ENCODE data around the gene TAS2R31.
"Not testable (repeated sequence)": the region's sequence is repeated elsewhere in the genome, so short reads cannot be mapped to it uniquely, and the experiment has no call there.

TAS2R31 gene

GRCh38 chr12:11049806-11050531 is 18.8 kb upstream of the TAS2R31 start:
- peaks cover 15% of the 10 kb centered on the region for H3K36me3 ChIP-seq (ENCODE audit: insufficient read depth, low read depth, low read length)
- H3K4me1 ChIP-seq (ENCODE audit: insufficient read depth, low read length); H3K27ac ChIP-seq (ENCODE audit: low read length); H3K4me3 ChIP-seq (ENCODE audit: low read length); H3K9ac ChIP-seq (ENCODE audit: low read depth, low read length); H3K27me3 ChIP-seq (ENCODE audit: insufficient read depth, low read length): not testable (repeated sequence)
- H3K9me3 ChIP-seq (ENCODE audit: insufficient read depth, low read depth, low read length) = peaks cover 21% of the 10 kb centered on the region

- not testable (repeated sequence) for H3K9ac ChIP-seq (ENCODE audit: low read depth, low read length); H3K4me1 ChIP-seq (ENCODE audit: insufficient read depth, low read length); H3K27me3 ChIP-seq (ENCODE audit: insufficient read depth, low read length); H3K36me3 ChIP-seq (ENCODE audit: insufficient read depth, low read depth, low read length); H3K4me3 ChIP-seq (ENCODE audit: low read length); H3K9me3 ChIP-seq (ENCODE audit: insufficient read depth, low read depth, low read length); H3K27ac ChIP-seq (ENCODE audit: low read length)
These were observed 10.2 kb upstream of the TAS2R31 start for GRCh38 chr12:11041366-11041765.

GRCh38 chr12:11040162-11040561 is 9.0 kb upstream of the TAS2R31 start:
- Histone ChIP-seq H3K27me3 (ENCODE audit: insufficient read depth, low read length) (no peaks in the 10 kb centered on the region), H3K9ac (ENCODE audit: low read depth, low read length) (no peak overlapping the region), H3K27ac (ENCODE audit: low read length) (no peak overlapping the region), H3K4me1 (ENCODE audit: insufficient read depth, low read length) (no peaks in the 10 kb centered on the region), H3K36me3 (ENCODE audit: insufficient read depth, low read depth, low read length) (no peaks in the 10 kb centered on the region), H3K4me3 (ENCODE audit: low read length) (no peak overlapping the region), H3K9me3 (ENCODE audit: insufficient read depth, low read depth, low read length) (no peaks in the 10 kb centered on the region)

- no peaks in the 10 kb centered on the region for H3K27me3 ChIP-seq (ENCODE audit: insufficient read depth, low read length)
- H3K4me1 ChIP-seq (ENCODE audit: insufficient read depth, low read length) = no peaks in the 10 kb centered on the region
- no peak overlapping the region for H3K27ac ChIP-seq (ENCODE audit: low read length)
- no peak overlapping the region for H3K9ac ChIP-seq (ENCODE audit: low read depth, low read length)
- no peak overlapping the region for H3K4me3 ChIP-seq (ENCODE audit: low read length)
- no peaks in the 10 kb centered on the region for H3K9me3 ChIP-seq (ENCODE audit: insufficient read depth, low read depth, low read length)
- no peaks in the 10 kb centered on the region for H3K36me3 ChIP-seq (ENCODE audit: insufficient read depth, low read depth, low read length)
These were observed 8.0 kb upstream of the TAS2R31 start for GRCh38 chr12:11039171-11039570.

- not testable (repeated sequence) for H3K9me3 ChIP-seq (ENCODE audit: insufficient read depth, low read depth, low read length); H3K27me3 ChIP-seq (ENCODE audit: insufficient read depth, low read length); H3K27ac ChIP-seq (ENCODE audit: low read length); H3K36me3 ChIP-seq (ENCODE audit: insufficient read depth, low read depth, low read length); H3K4me1 ChIP-seq (ENCODE audit: insufficient read depth, low read length); H3K4me3 ChIP-seq (ENCODE audit: low read length); H3K9ac ChIP-seq (ENCODE audit: low read depth, low read length)
These were observed 2.8 kb upstream of the TAS2R31 start for GRCh38 chr12:11033959-11034358.

- no peaks in the 10 kb centered on the region for H3K36me3 ChIP-seq (ENCODE audit: insufficient read depth, low read depth, low read length)
- no peak overlapping the region for H3K9ac ChIP-seq (ENCODE audit: low read depth, low read length)
- no peaks in the 10 kb centered on the region for H3K4me1 ChIP-seq (ENCODE audit: insufficient read depth, low read length)
- no peaks in the 10 kb centered on the region for H3K9me3 ChIP-seq (ENCODE audit: insufficient read depth, low read depth, low read length)
- H3K27ac ChIP-seq (ENCODE audit: low read length) = no peak overlapping the region
- no peak overlapping the region for H3K4me3 ChIP-seq (ENCODE audit: low read length)
- no peaks in the 10 kb centered on the region for H3K27me3 ChIP-seq (ENCODE audit: insufficient read depth, low read length)
These were observed 5.1 kb downstream of the TAS2R31 start for GRCh38 chr12:11026118-11026517.

GRCh38 chr12:11023387-11023786 is 7.8 kb downstream of the TAS2R31 start:
- Histone ChIP-seq H3K36me3 (ENCODE audit: insufficient read depth, low read depth, low read length) (no peaks in the 10 kb centered on the region), H3K9me3 (ENCODE audit: insufficient read depth, low read depth, low read length) (no peaks in the 10 kb centered on the region), H3K27me3 (ENCODE audit: insufficient read depth, low read length) (no peaks in the 10 kb centered on the region), H3K4me3 (ENCODE audit: low read length) (no peak overlapping the region), H3K27ac (ENCODE audit: low read length) (no peak overlapping the region), H3K9ac (ENCODE audit: low read depth, low read length) (no peak overlapping the region), H3K4me1 (ENCODE audit: insufficient read depth, low read length) (no peaks in the 10 kb centered on the region)

- Histone ChIP-seq H3K4me3 (ENCODE audit: low read length) (no peak within 1 kb of the TSS), H3K36me3 (ENCODE audit: insufficient read depth, low read depth, low read length) (no peaks in the 10 kb centered on the region), H3K27me3 (ENCODE audit: insufficient read depth, low read length) (no peaks in the 10 kb centered on the region), H3K4me1 (ENCODE audit: insufficient read depth, low read length) (no peaks in the 10 kb centered on the region), H3K9ac (ENCODE audit: low read depth, low read length) (no peak within 1 kb of the TSS), H3K9me3 (ENCODE audit: insufficient read depth, low read depth, low read length) (no peaks in the 10 kb centered on the region), H3K27ac (ENCODE audit: low read length) (no peak within 1 kb of the TSS)
These were observed 8.7 kb downstream of the TAS2R31 start, which contains the start of gene TAS2R19 for GRCh38 chr12:11022520-11022919. TAS2R19 (minus strand) TSS chr12:11022620; CDS start chr12:11022571, 49 bp downstream.

GRCh38 chr12:11016937-11017336 is 14.3 kb downstream of the TAS2R31 start:
- H3K9ac ChIP-seq (ENCODE audit: low read depth, low read length) = no peak overlapping the region
- peaks cover 8% of the 10 kb centered on the region; the same call in 1 of the 2 replicates for H3K4me1 ChIP-seq (ENCODE audit: insufficient read depth, low read length)
- H3K27me3 ChIP-seq (ENCODE audit: insufficient read depth, low read length) = no peaks in the 10 kb centered on the region
- no peak overlapping the region for H3K27ac ChIP-seq (ENCODE audit: low read length)
- H3K4me3 ChIP-seq (ENCODE audit: low read length) = no peak overlapping the region
- no peaks in the 10 kb centered on the region for H3K36me3 ChIP-seq (ENCODE audit: insufficient read depth, low read depth, low read length)
- H3K9me3 ChIP-seq (ENCODE audit: insufficient read depth, low read depth, low read length) = no peaks in the 10 kb centered on the region

- Histone ChIP-seq H3K36me3 (ENCODE audit: insufficient read depth, low read depth, low read length) (no peaks in the 10 kb centered on the region), H3K27ac (ENCODE audit: low read length) (no peak overlapping the region), H3K4me3 (ENCODE audit: low read length) (no peak overlapping the region), H3K4me1 (ENCODE audit: insufficient read depth, low read length) (peaks cover 8% of the 10 kb centered on the region; the same call in 1 of the 2 replicates), H3K9me3 (ENCODE audit: insufficient read depth, low read depth, low read length) (no peaks in the 10 kb centered on the region), H3K9ac (ENCODE audit: low read depth, low read length) (no peak overlapping the region), H3K27me3 (ENCODE audit: insufficient read depth, low read length) (no peaks in the 10 kb centered on the region)
These were observed 15.3 kb downstream of the TAS2R31 start for GRCh38 chr12:11015775-11016430.

- no peak overlapping the region for H3K9ac ChIP-seq (ENCODE audit: low read depth, low read length)
- H3K36me3 ChIP-seq (ENCODE audit: insufficient read depth, low read depth, low read length) = no peaks in the 10 kb centered on the region
- H3K4me3 ChIP-seq (ENCODE audit: low read length) = no peak overlapping the region
- peaks cover 8% of the 10 kb centered on the region; the same call in 1 of the 2 replicates for H3K4me1 ChIP-seq (ENCODE audit: insufficient read depth, low read length)
- no peaks in the 10 kb centered on the region for H3K27me3 ChIP-seq (ENCODE audit: insufficient read depth, low read length)
- H3K27ac ChIP-seq (ENCODE audit: low read length) = no peak overlapping the region
- no peaks in the 10 kb centered on the region for H3K9me3 ChIP-seq (ENCODE audit: insufficient read depth, low read depth, low read length)
These were observed 17.0 kb downstream of the TAS2R31 start for GRCh38 chr12:11014234-11014633.

GRCh38 chr12:11007608-11008007 is 23.6 kb downstream of the TAS2R31 start:
- Histone ChIP-seq H3K4me1 (ENCODE audit: insufficient read depth, low read length) (no peaks in the 10 kb centered on the region), H3K36me3 (ENCODE audit: insufficient read depth, low read depth, low read length) (no peaks in the 10 kb centered on the region), H3K4me3 (ENCODE audit: low read length) (no peak overlapping the region), H3K9ac (ENCODE audit: low read depth, low read length) (no peak overlapping the region), H3K9me3 (ENCODE audit: insufficient read depth, low read depth, low read length) (no peaks in the 10 kb centered on the region), H3K27me3 (ENCODE audit: insufficient read depth, low read length) (no peaks in the 10 kb centered on the region), H3K27ac (ENCODE audit: low read length) (no peak overlapping the region)

Data from iPS-20b (cell line).